ENCODE results near the gene ULK1.

ULK1 gene

GRCh38 chr12:131911028-131911650 lies 16.7 kb downstream of the ULK1 start:
- H3K36me3 ChIP-seq (ENCODE audit: control insufficient read depth, insufficient read depth, low read length), result peaks cover 5% of the 10 kb centered on the region
- H3K4me1 ChIP-seq (ENCODE audit: control insufficient read depth, low read depth, low read length), result no peaks in the 10 kb centered on the region
- no peak overlapping the region for H3K27ac ChIP-seq (ENCODE audit: low read depth, low read length)
- H3K27me3 ChIP-seq (ENCODE audit: insufficient read depth, low read length, poor library complexity), result no peaks in the 10 kb centered on the region
- H3K56ac ChIP-seq (ENCODE audit: low read length), result no peak overlapping the region
- H4K5ac ChIP-seq (ENCODE audit: low read length), result no peak overlapping the region
- no peak overlapping the region for H3K4ac ChIP-seq (ENCODE audit: low read depth, low read length)
- H3K4me3 ChIP-seq (ENCODE audit: low read length), result no peak overlapping the region
- DNase-seq, result no peak
- no peak overlapping the region for H3K4me2 ChIP-seq (ENCODE audit: low read length)
- H2BK15ac ChIP-seq (replicated peaks; ENCODE audit: low read depth), result no peak overlapping the region
- no peak overlapping the region for H4K8ac ChIP-seq (ENCODE audit: low read depth, low read length)
- H3K79me1 ChIP-seq (ENCODE audit: low read length), result no peaks in the 10 kb centered on the region
- H3K79me2 ChIP-seq (ENCODE audit: control insufficient read depth, insufficient read depth, low read length), result no peaks in the 10 kb centered on the region
- no peak overlapping the region for H3K23ac ChIP-seq (ENCODE audit: low read length)
- H3K18ac ChIP-seq (ENCODE audit: low read length), result no peak overlapping the region
- H2BK5ac ChIP-seq (ENCODE audit: low read length), result no peak overlapping the region
- no peak overlapping the region for H2AK5ac ChIP-seq (ENCODE audit: low read length)
- WGBS (ENCODE audit: extremely low coverage, insufficient coverage, low lambda C conversion rate), result no CpG with 5 or more reads among the region's 17 CpGs
- H3K9ac ChIP-seq (ENCODE audit: low read length), result no peak overlapping the region
- no peak overlapping the region for H2BK120ac ChIP-seq (ENCODE audit: low read depth, low read length)

GRCh38 chr12:131911851-131912477 lies 17.5 kb downstream of the ULK1 start:
- no peak overlapping the region for H3K23ac ChIP-seq (ENCODE audit: low read length)
- H3K4me3 ChIP-seq (ENCODE audit: low read length), result no peak overlapping the region
- H4K5ac ChIP-seq (ENCODE audit: low read length), result no peak overlapping the region
- H3K4me1 ChIP-seq (ENCODE audit: control insufficient read depth, low read depth, low read length), result no peaks in the 10 kb centered on the region
- no peak overlapping the region for H3K9ac ChIP-seq (ENCODE audit: low read length)
- H2AK5ac ChIP-seq (ENCODE audit: low read length), result no peak overlapping the region
- no peaks in the 10 kb centered on the region for H3K79me1 ChIP-seq (ENCODE audit: low read length)
- no peaks in the 10 kb centered on the region for H3K79me2 ChIP-seq (ENCODE audit: control insufficient read depth, insufficient read depth, low read length)
- DNase-seq, result no peak
- no peak overlapping the region for H3K27ac ChIP-seq (ENCODE audit: low read depth, low read length)
- H3K4me2 ChIP-seq (ENCODE audit: low read length), result no peak overlapping the region
- no peak overlapping the region for H2BK120ac ChIP-seq (ENCODE audit: low read depth, low read length)
- H2BK5ac ChIP-seq (ENCODE audit: low read length), result no peak overlapping the region
- H3K27me3 ChIP-seq (ENCODE audit: insufficient read depth, low read length, poor library complexity), result no peaks in the 10 kb centered on the region
- H3K36me3 ChIP-seq (ENCODE audit: control insufficient read depth, insufficient read depth, low read length), result peaks cover 5% of the 10 kb centered on the region
- H3K4ac ChIP-seq (ENCODE audit: low read depth, low read length), result no peak overlapping the region
- H4K8ac ChIP-seq (ENCODE audit: low read depth, low read length), result no peak overlapping the region
- H2BK15ac ChIP-seq (replicated peaks; ENCODE audit: low read depth), result no peak overlapping the region
- WGBS (ENCODE audit: extremely low coverage, insufficient coverage, low lambda C conversion rate), result no CpG with 5 or more reads among the region's 22 CpGs
- no peak overlapping the region for H3K56ac ChIP-seq (ENCODE audit: low read length)
- H3K18ac ChIP-seq (ENCODE audit: low read length), result no peak overlapping the region

DNA sequence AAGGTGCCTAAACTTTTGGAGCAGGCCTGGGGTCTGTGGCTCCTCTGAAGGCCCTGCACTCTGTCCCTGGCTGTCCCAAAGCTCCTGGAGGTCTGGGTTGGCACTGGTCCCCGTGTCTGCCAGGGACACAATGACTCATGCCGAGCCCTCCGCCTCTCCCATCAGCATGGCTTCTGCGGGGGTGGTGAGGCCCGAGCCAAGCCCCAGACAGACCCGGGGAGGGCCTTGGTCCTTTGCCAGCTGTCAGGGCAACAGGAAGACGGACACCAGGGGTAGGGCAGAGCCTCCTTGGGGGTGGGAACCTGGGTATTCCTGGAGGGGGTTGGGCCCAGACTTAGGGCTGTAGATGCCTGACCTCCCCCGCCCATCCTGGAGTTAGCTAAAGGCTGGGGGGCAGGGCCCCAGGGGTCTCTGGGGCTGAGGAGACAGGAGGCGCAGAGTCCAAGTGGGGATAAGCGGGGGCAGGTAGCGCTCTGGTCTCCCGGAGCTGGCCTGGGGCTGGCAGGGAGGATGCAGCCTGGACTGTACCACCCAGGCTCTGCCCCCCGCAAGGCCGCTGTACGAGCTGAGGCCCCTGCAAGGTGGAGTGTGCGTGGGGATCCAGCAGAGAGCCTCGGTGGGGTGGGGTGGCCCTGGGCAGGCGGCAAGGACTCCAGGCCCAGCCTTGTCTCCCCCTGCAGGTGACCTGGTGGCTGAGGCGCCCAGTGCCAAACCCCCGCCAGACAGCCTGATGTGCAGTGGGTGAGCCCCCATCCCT lies 18.3 kb downstream of the ULK1 start:
- Histone ChIP-seq H3K79me1 (ENCODE audit: low read length) (no peaks in the 10 kb centered on the region), H3K23ac (ENCODE audit: low read length) (no peak overlapping the region), H2BK5ac (ENCODE audit: low read length) (no peak overlapping the region), H4K5ac (ENCODE audit: low read length) (no peak overlapping the region), H3K4me3 (ENCODE audit: low read length) (no peak overlapping the region), H3K56ac (ENCODE audit: low read length) (no peak overlapping the region), H2BK15ac (replicated peaks; ENCODE audit: low read depth) (no peak overlapping the region), H3K27me3 (ENCODE audit: insufficient read depth, low read length, poor library complexity) (no peaks in the 10 kb centered on the region), H3K4ac (ENCODE audit: low read depth, low read length) (no peak overlapping the region), H3K79me2 (ENCODE audit: control insufficient read depth, insufficient read depth, low read length) (no peaks in the 10 kb centered on the region), H3K4me1 (ENCODE audit: control insufficient read depth, low read depth, low read length) (no peaks in the 10 kb centered on the region), H3K4me2 (ENCODE audit: low read length) (no peak overlapping the region), H2BK120ac (ENCODE audit: low read depth, low read length) (no peak overlapping the region), H2AK5ac (ENCODE audit: low read length) (no peak overlapping the region), H3K36me3 (ENCODE audit: control insufficient read depth, insufficient read depth, low read length) (peaks cover 5% of the 10 kb centered on the region), H4K8ac (ENCODE audit: low read depth, low read length) (no peak overlapping the region), H3K18ac (ENCODE audit: low read length) (no peak overlapping the region), H3K9ac (ENCODE audit: low read length) (no peak overlapping the region), H3K27ac (ENCODE audit: low read depth, low read length) (no peak overlapping the region)
- DNase-seq, result peak; percentile 18
- no CpG with 5 or more reads among the region's 20 CpGs for WGBS (ENCODE audit: extremely low coverage, insufficient coverage, low lambda C conversion rate)

GRCh38 chr12:131913666-131914065 lies 19.2 kb downstream of the ULK1 start:
- no peak overlapping the region for H3K56ac ChIP-seq (ENCODE audit: low read length)
- no peak overlapping the region for H3K4ac ChIP-seq (ENCODE audit: low read depth, low read length)
- H3K23ac ChIP-seq (ENCODE audit: low read length), result no peak overlapping the region
- no peaks in the 10 kb centered on the region for H3K79me1 ChIP-seq (ENCODE audit: low read length)
- no peaks in the 10 kb centered on the region for H3K79me2 ChIP-seq (ENCODE audit: control insufficient read depth, insufficient read depth, low read length)
- no peaks in the 10 kb centered on the region for H3K27me3 ChIP-seq (ENCODE audit: insufficient read depth, low read length, poor library complexity)
- H2AK5ac ChIP-seq (ENCODE audit: low read length), result no peak overlapping the region
- H3K27ac ChIP-seq (ENCODE audit: low read depth, low read length), result no peak overlapping the region
- no peak overlapping the region for H3K9ac ChIP-seq (ENCODE audit: low read length)
- H2BK120ac ChIP-seq (ENCODE audit: low read depth, low read length), result no peak overlapping the region
- H4K5ac ChIP-seq (ENCODE audit: low read length), result no peak overlapping the region
- no peak overlapping the region for H3K4me3 ChIP-seq (ENCODE audit: low read length)
- WGBS (ENCODE audit: extremely low coverage, insufficient coverage, low lambda C conversion rate), result no CpG with 5 or more reads among the region's 8 CpGs
- DNase-seq, result no peak
- no peak overlapping the region for H2BK5ac ChIP-seq (ENCODE audit: low read length)
- no peak overlapping the region for H4K8ac ChIP-seq (ENCODE audit: low read depth, low read length)
- no peak overlapping the region for H3K18ac ChIP-seq (ENCODE audit: low read length)
- no peak overlapping the region for H2BK15ac ChIP-seq (replicated peaks; ENCODE audit: low read depth)
- H3K4me1 ChIP-seq (ENCODE audit: control insufficient read depth, low read depth, low read length), result no peaks in the 10 kb centered on the region
- H3K36me3 ChIP-seq (ENCODE audit: control insufficient read depth, insufficient read depth, low read length), result peaks cover 5% of the 10 kb centered on the region
- no peak overlapping the region for H3K4me2 ChIP-seq (ENCODE audit: low read length)

DNA sequence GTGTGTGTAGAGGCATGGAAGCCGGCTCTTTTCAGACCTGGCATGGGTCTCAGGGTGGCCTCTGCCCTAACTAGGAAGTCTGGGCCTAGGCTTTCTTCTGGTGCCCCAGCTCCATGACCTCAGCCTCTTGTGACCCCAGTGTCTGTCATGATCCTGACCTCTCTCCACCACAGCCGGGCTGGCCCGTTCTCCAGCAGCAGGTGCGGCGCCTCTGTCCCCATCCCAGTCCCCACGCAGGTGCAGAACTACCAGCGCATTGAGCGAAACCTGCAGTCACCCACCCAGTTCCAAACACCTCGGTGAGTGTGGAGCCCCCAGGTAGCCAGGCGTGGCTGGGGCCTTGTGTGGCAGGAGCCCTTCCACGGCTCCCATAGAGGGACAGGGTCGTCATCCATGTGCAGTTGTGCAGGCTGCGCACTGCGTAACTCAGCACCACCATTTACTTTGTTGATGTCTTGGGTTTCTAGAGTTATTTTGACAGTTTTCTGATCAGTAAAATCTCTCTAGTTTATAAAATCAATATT lies 19.8 kb downstream of the ULK1 start:
- Histone ChIP-seq H3K23ac (ENCODE audit: low read length) (no peak overlapping the region), H4K8ac (ENCODE audit: low read depth, low read length) (no peak overlapping the region), H3K56ac (ENCODE audit: low read length) (no peak overlapping the region), H3K36me3 (ENCODE audit: control insufficient read depth, insufficient read depth, low read length) (peaks cover 5% of the 10 kb centered on the region), H3K4ac (ENCODE audit: low read depth, low read length) (no peak overlapping the region), H3K18ac (ENCODE audit: low read length) (no peak overlapping the region), H2BK5ac (ENCODE audit: low read length) (no peak overlapping the region), H3K4me2 (ENCODE audit: low read length) (no peak overlapping the region), H3K79me1 (ENCODE audit: low read length) (no peaks in the 10 kb centered on the region), H2BK15ac (replicated peaks; ENCODE audit: low read depth) (no peak overlapping the region), H3K4me3 (ENCODE audit: low read length) (no peak overlapping the region), H2AK5ac (ENCODE audit: low read length) (no peak overlapping the region), H4K5ac (ENCODE audit: low read length) (no peak overlapping the region), H3K4me1 (ENCODE audit: control insufficient read depth, low read depth, low read length) (no peaks in the 10 kb centered on the region), H3K9ac (ENCODE audit: low read length) (no peak overlapping the region), H3K27me3 (ENCODE audit: insufficient read depth, low read length, poor library complexity) (no peaks in the 10 kb centered on the region), H3K27ac (ENCODE audit: low read depth, low read length) (no peak overlapping the region), H2BK120ac (ENCODE audit: low read depth, low read length) (no peak overlapping the region), H3K79me2 (ENCODE audit: control insufficient read depth, insufficient read depth, low read length) (no peaks in the 10 kb centered on the region)
- WGBS (ENCODE audit: extremely low coverage, insufficient coverage, low lambda C conversion rate), result no CpG with 5 or more reads among the region's 14 CpGs
- no peak for DNase-seq
